Glutamatergic neuron (in vitro differentiated cells): ENCODE results near the gene UQCR10. TPM values are rescaled to one million over a fixed set of nuclear protein-coding genes. Genes with fewer than 3 reads are reported as not detected.

ENCODE experiments used
- DNase-seq: peaks from one replicate; pipeline ENCODE4 v3.0.0; 2022
- H3K27ac Mint-ChIP-seq: one replicate; pipeline ENCODE4 v1.8.0; 2020; ENCODE audit warnings: mild to moderate bottlenecking, mixed read lengths, inconsistent platforms; ENCODE audit not compliant: unreplicated experiment
- H3K27me3 Mint-ChIP-seq: one replicate; pipeline ENCODE4 v1.8.0; 2020; ENCODE audit warnings: mild to moderate bottlenecking, moderate library complexity, mixed read lengths, inconsistent platforms; ENCODE audit not compliant: unreplicated experiment
- H3K36me3 Mint-ChIP-seq: one replicate; pipeline ENCODE4 v1.8.0; 2020; ENCODE audit warnings: mild to moderate bottlenecking, mixed read lengths, inconsistent platforms; ENCODE audit not compliant: unreplicated experiment
- H3K4me1 Mint-ChIP-seq: one replicate; pipeline ENCODE4 v1.8.0; 2020; ENCODE audit warnings: mild to moderate bottlenecking, low read depth, mixed read lengths, inconsistent platforms; ENCODE audit not compliant: unreplicated experiment
- H3K4me3 Mint-ChIP-seq: one replicate; pipeline ENCODE4 v1.8.0; 2020; ENCODE audit warnings: mild to moderate bottlenecking, mixed read lengths, inconsistent platforms; ENCODE audit not compliant: unreplicated experiment
- H3K9me3 Mint-ChIP-seq: one replicate; pipeline ENCODE4 v1.8.0; 2020; ENCODE audit warnings: mild to moderate bottlenecking, moderate library complexity, mixed read lengths, inconsistent platforms; ENCODE audit not compliant: unreplicated experiment
- CTCF ChIP-seq: fragments of 200-600 bp; sonication (generic); IDR thresholded peaks from one replicate; pipeline ENCODE4 v1.5.0; 2021; ENCODE audit not compliant: partially characterized antibody, unreplicated experiment
- total RNA-seq: library from RNA; stranded (reverse); fragmentation: NEBNext Ultra II Directional; extraction: Animal tissue kit (Norgen Biotek cat#: 25700); gene quantifications from one replicate; pipeline ENCODE4 v1.2.1, GENCODE V29; 2021; ENCODE audit not compliant: unreplicated experiment

The UQCR10 gene
- total RNA-seq, 1 donor from 2014 or later, result 77.7 TPM

- H3K36me3 Mint-ChIP-seq, result no peaks in the 10 kb centered on the region
These were observed 21.4 kb downstream of the UQCR10 start for GRCh38 chr22:29788339-29789279.

GRCh38 chr22:29790061-29790460 is 22.9 kb downstream of the UQCR10 start:
- Mint-ChIP-seq H3K9me3 (peaks cover 3% of the 10 kb centered on the region), H3K4me3 (no peak overlapping the region), H3K4me1 (peaks cover 6% of the 10 kb centered on the region), H3K36me3 (no peaks in the 10 kb centered on the region), H3K27me3 (no peaks in the 10 kb centered on the region), H3K27ac (no peak overlapping the region)
- no peak for DNase-seq
- no peak for TF ChIP-seq CTCF

More at GRCh38 chr22:29788339-29789279, 21.4 kb downstream of the UQCR10 start:
- DNase-seq, result no peak
- H3K4me3 Mint-ChIP-seq, result no peak overlapping the region
- H3K9me3 Mint-ChIP-seq, result peaks cover 5% of the 10 kb centered on the region
- TF ChIP-seq CTCF, result no peak
- no peak overlapping the region for H3K27ac Mint-ChIP-seq
- peaks cover 2% of the 10 kb centered on the region for H3K27me3 Mint-ChIP-seq
- peaks cover 8% of the 10 kb centered on the region for H3K4me1 Mint-ChIP-seq

- Mint-ChIP-seq H3K27ac (no peak overlapping the region), H3K36me3 (no peaks in the 10 kb centered on the region), H3K4me3 (no peak overlapping the region)
These were observed 26.2 kb downstream of the UQCR10 start for GRCh38 chr22:29793396-29793795.

GRCh38 chr22:29795663-29796062 is 28.5 kb downstream of the UQCR10 start:
- peaks cover 5% of the 10 kb centered on the region for H3K4me1 Mint-ChIP-seq
- no peaks in the 10 kb centered on the region for H3K27me3 Mint-ChIP-seq
- H3K36me3 Mint-ChIP-seq, result no peaks in the 10 kb centered on the region
- no peak overlapping the region for H3K27ac Mint-ChIP-seq
- no peak overlapping the region for H3K4me3 Mint-ChIP-seq
- TF ChIP-seq CTCF, result no peak
- DNase-seq, result no peak
- no peaks in the 10 kb centered on the region for H3K9me3 Mint-ChIP-seq

More at GRCh38 chr22:29793396-29793795, 26.2 kb downstream of the UQCR10 start:
- Mint-ChIP-seq H3K27me3 (no peaks in the 10 kb centered on the region), H3K9me3 (peaks cover 3% of the 10 kb centered on the region), H3K4me1 (no peaks in the 10 kb centered on the region)
- no peak for TF ChIP-seq CTCF
- DNase-seq, result no peak

GRCh38 chr22:29797351-29797750 is 30.2 kb downstream of the UQCR10 start:
- DNase-seq, result no peak
- Mint-ChIP-seq H3K4me1 (peaks cover 5% of the 10 kb centered on the region), H3K27ac (no peak overlapping the region), H3K9me3 (no peaks in the 10 kb centered on the region), H3K27me3 (no peaks in the 10 kb centered on the region), H3K36me3 (no peaks in the 10 kb centered on the region), H3K4me3 (no peak overlapping the region)
- TF ChIP-seq CTCF, result no peak
